B cell (primary cell): Measurements from ENCODE around the gene VPS41.

Source experiments
- CTCF ChIP-seq: fragments of 200-600 bp; IDR thresholded peaks from one replicate; pipeline ENCODE4 v1.8.0; 2022; ENCODE audit warnings: antibody characterized with exemption, mild to moderate bottlenecking
- EZH2 ChIP-seq: IDR thresholded peaks from 2 replicates; pipeline ENCODE4 v1.6.1; 2012; ENCODE audit warnings: borderline replicate concordance, low read depth, mild to moderate bottlenecking, moderate library complexity, low read length; ENCODE audit not compliant: insufficient read depth, poor library complexity, severe bottlenecking

- TF ChIP-seq CTCF (no peak), EZH2 (no peak)
Observed at GRCh38 chr7:38950309-38950708, 41.3 kb upstream of the VPS41 start.
